ENCODE measurements around the gene FGFR2.

DNA sequence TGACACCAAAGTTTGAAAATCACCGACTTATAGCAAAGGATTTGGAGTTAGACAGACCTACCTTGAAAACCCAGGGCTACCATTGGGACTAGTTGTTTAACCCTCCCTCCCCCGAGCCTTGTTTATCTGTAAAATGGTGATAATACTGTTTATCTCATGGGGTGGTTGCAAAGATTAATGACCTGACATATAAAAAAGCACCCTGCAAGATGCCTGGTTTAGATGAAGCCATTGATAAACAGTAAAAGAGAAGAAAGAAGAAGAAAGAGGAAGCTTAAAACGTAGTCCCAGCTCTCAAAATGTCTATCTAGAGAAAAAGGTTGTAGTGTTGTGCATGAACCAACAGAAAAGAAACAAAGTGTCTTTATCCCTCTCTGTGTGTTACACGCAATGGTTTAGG is 145.7 kb downstream of the FGFR2 start:
- TF ChIP-seq RFX5 (IDR thresholded peaks at IDR 0.05; ENCODE audit: low read depth, low read length) (no peak), POLR2A (IDR thresholded peaks at IDR 0.05; ENCODE audit: low read depth, low read length) (no peak), NFE2L2 (IDR thresholded peaks at IDR 0.05; ENCODE audit: low read depth, low read length) (no peak), MXI1 (IDR thresholded peaks at IDR 0.05; ENCODE audit: borderline replicate concordance, low read depth, low read length) (no peak), RAD21 (IDR thresholded peaks at IDR 0.05; ENCODE audit: low read length) (no peak), CEBPB (IDR thresholded peaks at IDR 0.05; ENCODE audit: low read depth, low read length) (no peak), MAFK (IDR thresholded peaks at IDR 0.05; ENCODE audit: low read depth, low read length) (no peak), MAZ (IDR thresholded peaks at IDR 0.05; ENCODE audit: borderline replicate concordance, low read depth, low read length) (no peak), FOS (IDR thresholded peaks at IDR 0.05; ENCODE audit: low read depth, low read length) (no peak), BHLHE40 (IDR thresholded peaks at IDR 0.05; ENCODE audit: low read depth, low read length) (no peak), SMC3 (IDR thresholded peaks at IDR 0.05; ENCODE audit: low read depth, low read length) (no peak), CHD1 (IDR thresholded peaks at IDR 0.05; ENCODE audit: low read depth, low read length) (no peak)
- TF ChIP-seq, protein P1, sequence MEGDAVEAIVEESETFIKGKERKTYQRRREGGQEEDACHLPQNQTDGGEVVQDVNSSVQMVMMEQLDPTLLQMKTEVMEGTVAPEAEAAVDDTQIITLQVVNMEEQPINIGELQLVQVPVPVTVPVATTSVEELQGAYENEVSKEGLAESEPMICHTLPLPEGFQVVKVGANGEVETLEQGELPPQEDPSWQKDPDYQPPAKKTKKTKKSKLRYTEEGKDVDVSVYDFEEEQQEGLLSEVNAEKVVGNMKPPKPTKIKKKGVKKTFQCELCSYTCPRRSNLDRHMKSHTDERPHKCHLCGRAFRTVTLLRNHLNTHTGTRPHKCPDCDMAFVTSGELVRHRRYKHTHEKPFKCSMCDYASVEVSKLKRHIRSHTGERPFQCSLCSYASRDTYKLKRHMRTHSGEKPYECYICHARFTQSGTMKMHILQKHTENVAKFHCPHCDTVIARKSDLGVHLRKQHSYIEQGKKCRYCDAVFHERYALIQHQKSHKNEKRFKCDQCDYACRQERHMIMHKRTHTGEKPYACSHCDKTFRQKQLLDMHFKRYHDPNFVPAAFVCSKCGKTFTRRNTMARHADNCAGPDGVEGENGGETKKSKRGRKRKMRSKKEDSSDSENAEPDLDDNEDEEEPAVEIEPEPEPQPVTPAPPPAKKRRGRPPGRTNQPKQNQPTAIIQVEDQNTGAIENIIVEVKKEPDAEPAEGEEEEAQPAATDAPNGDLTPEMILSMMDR (conservative IDR thresholded peaks at IDR 0.05; ENCODE audit: low read depth, low read length) = no peak
- TF ChIP-seq, protein P2, sequence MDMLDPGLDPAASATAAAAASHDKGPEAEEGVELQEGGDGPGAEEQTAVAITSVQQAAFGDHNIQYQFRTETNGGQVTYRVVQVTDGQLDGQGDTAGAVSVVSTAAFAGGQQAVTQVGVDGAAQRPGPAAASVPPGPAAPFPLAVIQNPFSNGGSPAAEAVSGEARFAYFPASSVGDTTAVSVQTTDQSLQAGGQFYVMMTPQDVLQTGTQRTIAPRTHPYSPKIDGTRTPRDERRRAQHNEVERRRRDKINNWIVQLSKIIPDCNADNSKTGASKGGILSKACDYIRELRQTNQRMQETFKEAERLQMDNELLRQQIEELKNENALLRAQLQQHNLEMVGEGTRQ (IDR thresholded peaks at IDR 0.05; ENCODE audit: low read depth, low read length) = no peak

Measured in IMR-90 (cell line).